ENCODE measurements around the gene SMPD3. TPM values are rescaled to one million over a fixed set of nuclear protein-coding genes. Genes with fewer than 3 reads are reported as not detected.
A peak's percentile ranks its signal among the peaks of the same experiment; 100 is the strongest.

The SMPD3 gene
- total RNA-seq, 1 donor from 2014 or later = under 0.01 TPM

DNA sequence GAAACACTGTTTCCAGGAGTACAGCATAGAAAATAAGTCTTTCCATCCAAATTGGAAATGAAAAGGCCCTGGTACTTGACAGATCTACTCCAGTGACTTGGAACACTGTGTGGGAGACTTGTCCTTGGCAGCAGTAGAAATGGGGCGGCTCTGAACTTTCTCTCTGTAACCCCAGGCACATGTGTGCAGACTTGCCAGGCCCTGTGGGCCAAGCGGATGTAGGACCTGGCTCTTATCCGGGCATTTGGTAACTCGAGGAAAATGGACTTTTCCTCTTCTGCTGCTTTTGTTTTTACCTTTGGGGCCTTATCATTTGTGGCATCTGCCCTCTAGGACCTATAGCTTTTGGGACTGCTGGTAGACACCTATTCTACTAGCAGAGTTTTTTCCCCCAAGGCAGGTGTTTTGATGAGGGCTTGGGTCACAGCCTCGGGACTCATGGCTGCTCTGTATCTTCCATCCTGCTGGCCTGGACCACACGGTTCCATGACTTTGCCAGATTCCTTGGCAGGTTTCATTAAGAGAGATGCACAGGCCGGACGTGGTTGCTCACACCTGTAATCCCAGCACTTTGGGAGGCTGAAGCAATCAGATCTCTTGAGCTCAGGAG is 43.5 kb downstream of the SMPD3 start:
- DNase-seq (ENCODE audit: low read depth in 2 of 2) = no peak

DNA sequence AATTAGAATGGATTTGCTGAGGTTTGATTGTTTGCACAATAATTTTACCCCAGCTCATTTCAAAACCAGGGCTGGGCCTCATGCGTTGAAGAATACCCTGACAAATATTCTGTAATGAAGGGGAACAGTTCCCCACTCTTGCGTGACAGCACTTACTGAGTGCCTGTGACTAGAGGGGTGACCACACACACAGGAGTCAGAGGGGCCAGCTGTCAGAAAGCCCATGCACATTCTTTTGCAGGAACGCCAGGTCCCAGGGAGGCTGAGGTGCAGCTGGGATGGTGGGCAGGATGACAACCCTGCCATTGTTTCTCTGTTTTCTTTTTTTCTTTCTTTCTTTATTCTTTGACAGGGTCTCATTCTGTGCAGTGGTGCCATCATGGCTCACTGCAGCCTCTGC is 44.6 kb downstream of the SMPD3 start:
- DNase-seq (ENCODE audit: low read depth in 2 of 2) = no peak

DNA sequence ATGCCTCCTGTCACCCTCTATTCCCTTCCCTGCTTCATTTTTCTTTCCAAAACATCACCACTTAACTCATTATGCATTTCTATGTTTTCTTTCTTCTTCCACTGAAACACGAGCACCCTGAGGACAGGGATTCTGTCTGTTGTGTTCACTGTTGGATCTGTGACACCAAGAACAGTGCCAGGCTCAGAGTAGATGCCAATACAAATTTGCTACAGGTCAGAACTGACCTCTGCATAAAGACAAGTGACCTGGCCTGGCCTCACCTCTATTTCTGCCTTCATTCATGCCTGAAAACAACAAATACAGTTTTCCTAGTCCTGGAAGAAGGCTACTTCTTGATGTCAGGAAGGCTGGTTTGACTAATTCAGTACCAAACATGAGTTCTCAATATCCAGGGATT is 45.1 kb downstream of the SMPD3 start:
- no peak for DNase-seq (ENCODE audit: low read depth in 2 of 2)

DNA sequence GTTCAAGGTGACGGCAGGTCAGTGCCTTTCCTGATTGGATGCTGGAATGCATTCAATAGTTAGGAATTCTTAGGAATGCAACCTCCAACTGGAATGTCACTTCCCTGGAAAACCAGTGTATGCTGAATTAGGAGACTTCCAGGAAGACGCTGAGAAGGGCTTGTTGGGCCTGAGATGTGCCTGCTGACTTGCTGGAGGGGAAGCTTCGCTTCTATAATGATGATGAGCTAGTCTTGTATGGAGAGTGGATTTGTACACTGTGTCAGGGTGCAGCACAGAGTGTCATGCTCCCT is 45.6 kb downstream of the SMPD3 start:
- no peak for DNase-seq (ENCODE audit: low read depth in 2 of 2)

DNA sequence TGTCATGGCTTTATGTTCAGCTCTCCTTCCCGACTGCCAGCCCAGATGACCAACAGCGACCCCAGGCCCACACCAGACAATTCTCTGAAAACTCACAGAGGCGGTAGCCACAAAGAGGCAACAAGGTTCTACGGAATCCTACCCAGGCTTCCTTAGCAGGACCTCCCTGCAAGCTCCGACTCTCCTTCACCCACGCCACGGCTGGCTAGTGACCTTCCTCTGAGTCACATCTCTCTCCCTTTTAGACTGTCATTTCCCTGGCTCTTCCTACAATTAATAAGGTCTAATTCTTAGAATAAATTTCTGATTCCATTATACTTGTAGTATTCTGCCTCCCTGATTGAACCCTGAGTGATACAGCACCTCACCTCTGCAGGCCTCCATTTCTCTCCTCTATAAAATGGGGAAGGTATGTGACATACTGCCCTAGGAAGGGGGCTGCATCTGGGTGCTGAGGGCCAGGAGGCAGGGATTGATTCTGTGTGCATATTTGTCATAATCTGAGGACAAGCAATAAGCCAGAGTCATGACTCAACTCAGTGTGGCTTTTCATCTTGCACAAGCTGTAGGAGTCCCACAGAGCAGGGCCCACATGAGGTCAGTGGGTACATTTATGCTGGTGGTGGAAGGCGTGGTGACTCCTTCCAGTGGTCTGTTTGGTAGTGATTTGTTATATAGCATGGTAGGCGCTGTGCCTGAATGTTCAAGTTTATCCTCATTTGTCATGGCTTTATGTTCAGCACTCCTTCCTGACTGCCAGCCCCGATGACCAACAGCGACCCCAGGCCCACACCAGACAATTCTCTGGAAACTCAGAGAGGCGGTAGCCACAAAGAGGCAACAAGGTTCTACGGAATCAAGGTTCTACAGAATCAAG is 46.2 kb downstream of the SMPD3 start:
- no peak for DNase-seq (ENCODE audit: low read depth in 2 of 2)

DNA sequence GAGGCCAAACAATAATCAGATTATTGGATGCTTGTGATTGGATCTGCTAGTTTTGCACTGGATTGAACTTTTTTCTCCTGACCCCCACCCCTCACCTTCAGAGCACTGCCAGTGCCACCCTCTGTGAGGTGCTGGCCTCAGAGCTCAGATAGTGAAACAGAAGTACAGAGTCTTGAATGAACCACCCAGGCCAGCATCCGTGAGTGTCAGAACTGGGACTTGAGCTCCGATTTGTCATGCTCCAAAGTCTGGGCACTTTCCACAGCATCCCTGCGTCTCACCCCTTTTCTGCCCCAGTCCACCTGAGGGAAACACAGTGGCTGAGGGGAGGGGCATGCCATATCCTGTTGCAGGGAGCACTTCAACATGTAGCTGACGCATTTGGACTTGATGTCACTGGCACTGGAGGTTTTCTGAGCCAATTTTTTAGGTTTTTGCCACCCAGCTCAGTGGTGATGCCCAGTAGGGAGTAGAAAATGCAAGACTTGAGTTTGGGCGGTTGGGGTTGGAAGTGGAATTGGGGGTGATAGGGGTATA is 47.3 kb downstream of the SMPD3 start:
- no peak for DNase-seq (ENCODE audit: low read depth in 2 of 2)

DNA sequence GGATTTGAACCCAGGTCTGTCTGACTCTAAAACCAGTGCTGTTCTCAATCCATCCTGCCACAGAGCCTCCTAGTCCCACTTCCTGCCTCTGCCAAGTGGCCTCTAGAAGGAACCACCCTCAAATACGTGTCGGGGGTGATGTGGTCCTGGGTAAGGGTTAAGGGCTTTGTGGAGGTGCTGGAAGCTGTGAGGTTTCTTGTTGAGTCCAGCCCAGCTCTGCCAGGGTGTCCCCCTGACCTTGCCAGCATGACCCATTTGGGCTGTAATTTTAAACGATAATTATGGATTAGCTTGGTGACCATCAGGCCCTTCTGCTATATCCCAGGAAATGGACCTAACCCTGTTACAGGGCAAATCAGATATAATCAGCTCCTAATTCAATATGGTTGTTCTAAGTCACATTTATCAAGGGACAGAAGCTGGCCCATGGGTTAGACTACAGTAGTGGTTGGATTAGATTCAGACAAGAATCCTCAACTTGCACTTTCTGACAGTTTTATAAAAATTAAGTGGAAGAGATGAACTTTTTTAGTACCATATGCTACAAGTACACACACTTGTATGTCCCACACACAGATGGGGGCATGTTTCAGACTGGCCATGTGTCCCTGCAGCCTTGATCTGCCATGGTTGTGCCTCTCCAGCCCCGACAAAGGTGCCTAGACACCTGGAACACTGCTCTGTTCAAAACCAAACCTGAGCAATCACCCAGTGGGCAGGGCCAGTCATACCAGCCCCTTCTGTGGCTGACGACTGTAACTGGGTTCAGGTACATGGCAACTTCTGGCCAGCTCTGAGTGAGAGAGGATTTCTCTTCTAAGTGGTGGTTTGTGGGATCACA is 48.0 kb downstream of the SMPD3 start:
- DNase-seq (ENCODE audit: low read depth in 2 of 2) = no peak

DNA sequence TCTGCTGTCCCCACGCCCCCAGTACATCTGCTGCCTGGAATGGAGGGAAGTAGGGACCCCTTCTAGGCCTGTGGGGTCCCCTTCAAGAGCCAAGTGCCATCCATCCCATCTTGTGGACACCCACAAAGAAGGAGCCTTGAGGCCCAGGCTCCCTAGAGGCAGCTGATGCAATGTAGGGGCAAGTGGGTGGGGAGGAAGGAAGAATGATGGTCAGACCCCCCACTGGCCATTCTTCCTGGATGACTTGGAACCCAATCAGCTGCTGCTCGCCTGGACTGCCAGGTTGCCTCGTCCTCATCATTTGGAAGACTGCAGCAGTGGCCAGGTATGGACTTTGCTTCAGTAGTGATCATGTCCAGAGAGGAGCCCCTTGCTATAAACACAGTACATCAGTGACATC is 48.9 kb downstream of the SMPD3 start:
- DNase-seq (ENCODE audit: low read depth in 2 of 2) = no peak

DNA sequence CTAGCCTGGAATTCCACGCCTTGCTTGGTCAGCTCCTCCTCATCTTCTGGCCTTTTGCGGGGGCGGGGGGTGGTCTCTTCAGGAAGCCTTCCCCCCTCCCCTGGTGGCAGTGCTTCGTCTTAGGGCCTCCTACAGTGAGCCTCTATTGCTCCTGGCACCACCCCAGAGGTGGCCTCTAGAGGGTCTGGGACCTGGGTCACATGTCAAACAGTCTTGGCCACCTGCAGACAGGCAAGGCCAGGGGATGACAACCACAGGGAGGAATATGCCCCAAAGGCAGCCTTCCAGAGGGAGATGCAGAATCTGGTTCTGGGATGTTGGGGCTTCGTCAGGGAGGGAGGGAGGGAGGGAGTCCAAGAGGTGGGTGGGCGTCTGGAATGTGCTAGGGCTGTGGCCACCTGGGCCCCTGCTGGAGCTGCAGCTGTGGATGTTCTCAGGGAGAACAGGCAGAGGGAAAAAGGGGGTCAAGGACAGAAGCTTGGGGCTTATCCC is 50.6 kb downstream of the SMPD3 start:
- DNase-seq (ENCODE audit: low read depth in 2 of 2) = no peak

DNA sequence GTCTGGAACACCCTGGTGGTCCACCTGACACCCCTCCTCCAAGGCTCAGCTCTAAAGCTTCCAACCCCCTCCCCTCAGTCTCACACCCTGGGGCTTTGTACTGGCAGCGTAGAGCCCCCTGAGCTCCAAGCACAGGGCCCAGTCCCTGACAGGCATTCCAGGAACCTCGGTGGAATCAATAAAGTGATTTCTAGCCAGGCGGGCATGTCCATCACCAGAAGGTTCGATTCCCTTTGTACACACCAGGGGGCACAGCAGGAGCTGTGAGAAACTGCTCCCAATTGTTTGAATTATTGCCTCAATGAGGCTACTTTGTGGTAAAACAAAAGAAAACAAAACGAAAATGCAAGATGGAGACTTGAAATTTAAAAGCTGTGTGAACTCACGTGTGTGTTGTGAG is 51.8 kb downstream of the SMPD3 start:
- DNase-seq (ENCODE audit: low read depth in 2 of 2) = peak; percentile 68 to 78

DNA sequence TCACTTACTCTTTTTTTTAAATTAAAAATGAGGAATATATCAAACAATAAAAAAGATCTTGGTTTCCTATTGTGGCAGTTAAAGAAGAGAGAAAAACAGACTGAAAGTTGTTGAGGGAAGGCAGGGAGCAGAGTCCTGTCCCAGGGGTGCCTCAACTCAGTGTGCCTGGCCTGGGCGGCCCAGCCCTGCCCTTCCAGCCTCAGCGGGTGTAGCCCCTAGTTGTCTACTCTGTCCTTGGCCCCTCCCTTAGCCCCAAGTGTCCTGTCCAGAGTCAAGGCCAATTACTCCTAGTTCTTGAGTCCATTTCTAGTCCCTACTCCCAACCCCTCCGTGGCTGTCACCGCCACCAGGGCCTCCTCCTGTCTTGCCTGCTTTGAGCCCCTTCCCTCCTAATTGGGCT is 52.5 kb downstream of the SMPD3 start:
- DNase-seq (ENCODE audit: low read depth in 2 of 2) = no peak

DNA sequence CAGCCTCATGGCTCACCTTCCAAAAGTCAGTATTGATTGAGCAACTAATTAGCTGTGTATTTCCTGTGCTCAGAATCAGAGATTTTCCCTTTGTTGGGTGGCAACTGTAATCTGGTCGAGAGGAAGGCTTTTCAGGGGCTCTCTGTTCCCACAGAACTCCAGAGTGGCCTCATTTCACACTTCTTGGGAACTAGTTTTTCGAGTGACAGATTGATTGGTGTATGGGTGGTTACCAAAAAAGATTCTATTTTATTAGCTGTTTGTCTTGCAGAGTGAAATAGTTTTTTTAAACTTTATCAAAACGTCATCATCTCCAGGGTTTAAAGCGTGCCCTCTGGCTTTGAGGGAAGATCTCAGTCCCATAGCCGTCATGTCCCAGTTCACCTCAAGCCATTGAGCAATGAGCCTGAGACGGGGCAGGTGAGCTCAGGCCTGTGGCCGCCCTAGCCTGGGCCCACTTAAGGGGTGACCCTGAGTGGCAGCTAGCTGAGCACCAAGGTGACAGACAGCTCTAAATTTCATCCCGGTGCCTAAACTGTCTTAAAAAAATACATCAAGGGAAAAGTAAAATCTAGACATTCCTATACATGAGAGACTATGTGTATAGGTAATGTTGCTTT is 53.0 kb downstream of the SMPD3 start:
- no peak for DNase-seq (ENCODE audit: low read depth in 2 of 2)

DNA sequence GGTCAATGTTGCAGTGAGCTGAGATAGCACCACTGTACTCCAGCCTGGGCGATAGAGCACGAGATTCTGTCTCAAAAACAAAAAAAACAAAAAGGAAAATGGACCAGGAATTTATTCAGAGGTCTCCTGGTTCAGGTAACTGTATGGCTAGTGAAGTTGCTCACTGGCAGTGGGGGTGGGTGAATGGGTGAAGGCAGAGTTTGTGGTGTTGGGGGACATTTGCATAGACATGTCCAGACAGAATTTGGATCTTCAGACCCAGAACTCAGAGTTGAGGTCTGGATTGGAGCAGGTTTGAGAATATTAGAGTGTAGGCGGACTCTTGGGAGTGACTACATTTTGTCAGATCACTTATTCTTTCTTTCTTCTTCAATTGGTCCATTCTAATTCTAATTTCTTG is 55.0 kb downstream of the SMPD3 start:
- no peak for DNase-seq (ENCODE audit: low read depth in 2 of 2)

DNA sequence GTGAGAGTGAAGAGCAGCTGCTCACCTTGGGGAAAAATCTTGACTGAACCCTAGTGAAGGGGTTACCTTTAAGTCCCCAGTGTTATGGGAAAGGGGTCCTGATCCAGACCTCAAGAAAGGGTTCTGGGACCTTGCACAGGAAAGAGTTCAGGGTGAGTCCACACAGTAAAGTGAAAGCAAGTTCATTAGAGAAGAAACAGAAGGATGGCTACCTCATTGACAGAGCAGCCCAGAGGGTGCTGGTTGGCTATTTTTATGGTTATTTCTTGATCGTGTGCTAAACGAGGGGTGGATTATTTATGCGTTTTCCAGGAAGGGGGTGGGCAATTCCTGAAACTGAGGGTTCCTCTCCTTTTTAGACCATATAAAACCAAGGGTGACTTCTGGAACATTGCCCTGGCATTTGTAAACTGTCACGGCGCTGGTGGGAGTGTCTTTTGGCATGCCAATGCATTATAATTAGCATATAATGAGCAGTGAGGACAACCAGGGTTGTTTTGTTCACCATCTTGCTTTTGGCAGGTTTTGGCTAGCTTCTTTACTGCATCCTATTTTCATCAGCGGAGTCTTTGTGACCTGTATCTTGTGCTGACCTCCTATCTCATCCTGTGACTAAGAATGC is 58.4 kb downstream of the SMPD3 start:
- no peak for DNase-seq (ENCODE audit: low read depth in 2 of 2)

DNA sequence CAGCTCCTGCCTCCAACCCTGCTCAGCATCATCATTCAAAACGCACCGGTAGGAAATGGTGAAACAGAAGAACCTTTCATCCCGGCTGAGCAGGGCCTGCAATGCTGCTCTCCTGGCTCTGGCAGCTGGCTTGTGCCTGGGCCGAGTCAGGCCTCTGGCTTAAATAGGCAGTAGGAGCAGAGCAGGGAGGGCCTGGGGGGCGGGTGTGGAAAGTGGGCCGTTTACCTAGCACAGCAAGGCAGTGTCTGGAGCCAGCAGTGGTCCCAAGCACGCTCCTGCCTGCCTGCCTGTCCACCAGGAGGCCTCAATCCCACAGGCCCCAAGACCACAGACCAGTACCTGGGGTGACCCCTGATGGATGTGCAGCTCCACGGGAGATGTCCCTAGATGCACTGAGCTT is 59.3 kb downstream of the SMPD3 start:
- no peak for DNase-seq (ENCODE audit: low read depth in 2 of 2)

DNA sequence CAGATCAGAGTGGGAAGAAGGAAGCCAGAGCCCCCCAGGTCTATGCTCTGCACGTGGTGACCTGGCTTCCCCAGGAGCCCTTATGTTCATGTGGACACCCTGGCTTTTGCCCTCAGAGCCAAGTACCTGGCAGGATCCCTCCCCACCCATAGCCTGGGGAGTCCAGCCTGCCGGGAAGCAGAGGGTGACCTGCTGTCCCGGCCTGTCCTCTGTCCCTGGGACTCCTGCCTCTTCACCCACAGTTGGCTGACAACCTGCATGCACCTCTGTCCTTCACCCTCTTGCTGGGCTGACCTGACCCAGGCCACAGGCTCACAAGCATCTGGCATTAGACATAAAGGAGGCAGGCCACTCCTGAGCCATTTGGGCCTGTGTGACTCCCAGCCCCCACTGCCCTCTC is 60.2 kb downstream of the SMPD3 start:
- no peak for DNase-seq (ENCODE audit: low read depth in 2 of 2)

DNA sequence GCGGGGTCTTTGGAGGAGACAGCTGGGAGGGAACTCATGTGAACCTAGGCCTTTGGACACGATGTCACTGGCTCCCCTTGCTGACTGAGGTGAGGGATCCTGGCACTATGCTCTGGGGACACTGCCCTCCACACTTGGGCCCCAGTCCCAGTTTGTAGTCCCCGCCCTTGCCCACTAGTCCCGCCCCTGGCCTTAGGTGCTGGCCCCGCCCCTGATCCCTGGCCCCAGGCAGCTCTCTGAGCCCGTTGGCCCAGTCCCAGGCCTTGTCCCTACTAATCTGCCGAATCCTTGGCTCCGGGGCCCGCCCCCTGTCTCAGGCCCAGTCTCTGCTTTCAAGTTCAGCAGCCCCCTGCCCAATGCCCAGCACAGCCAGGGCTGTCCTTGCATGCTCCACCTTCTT is 61.0 kb downstream of the SMPD3 start:
- no peak for DNase-seq (ENCODE audit: low read depth in 2 of 2)

DNA sequence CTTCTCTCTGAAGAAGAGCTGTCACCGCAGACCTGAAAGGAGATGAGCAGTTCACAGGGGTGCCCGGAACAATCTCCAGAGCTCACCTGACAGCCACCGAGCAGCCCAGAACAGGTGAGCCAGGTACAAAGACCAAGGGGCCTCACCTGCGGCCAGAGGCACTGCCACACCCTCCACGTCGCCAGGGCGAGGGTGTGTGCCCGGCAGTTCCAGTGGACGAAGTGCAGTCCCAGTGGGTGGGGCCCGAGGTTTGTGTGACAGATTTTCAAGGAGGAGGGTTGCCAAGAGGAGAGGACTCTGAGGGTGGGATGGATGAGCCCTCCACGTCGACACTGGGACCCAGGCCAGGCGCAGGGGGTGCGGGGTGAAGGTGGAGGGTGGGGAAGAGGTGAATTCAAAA is 61.7 kb downstream of the SMPD3 start:
- DNase-seq (ENCODE audit: low read depth in 2 of 2) = no peak

DNA sequence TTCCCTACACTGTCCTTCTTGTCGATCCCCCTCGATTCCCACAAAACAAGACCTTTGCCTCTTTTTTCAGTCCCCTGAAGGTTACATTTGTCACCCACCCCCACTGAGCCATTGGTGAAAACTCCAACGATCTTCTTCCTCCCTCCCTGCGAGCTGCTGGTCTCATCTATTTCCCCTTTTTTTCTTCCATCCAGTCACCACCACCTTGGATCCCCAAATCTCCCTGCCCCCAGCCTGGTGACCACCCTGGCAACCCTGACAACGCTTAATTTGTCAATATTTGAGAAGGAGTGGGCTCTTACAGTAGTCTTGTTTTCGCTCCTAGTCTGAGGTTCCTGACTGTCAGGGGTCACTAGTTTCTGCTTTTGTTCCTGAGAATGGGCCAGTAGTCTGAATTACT is 62.9 kb downstream of the SMPD3 start:
- DNase-seq (ENCODE audit: low read depth in 2 of 2) = no peak

DNA sequence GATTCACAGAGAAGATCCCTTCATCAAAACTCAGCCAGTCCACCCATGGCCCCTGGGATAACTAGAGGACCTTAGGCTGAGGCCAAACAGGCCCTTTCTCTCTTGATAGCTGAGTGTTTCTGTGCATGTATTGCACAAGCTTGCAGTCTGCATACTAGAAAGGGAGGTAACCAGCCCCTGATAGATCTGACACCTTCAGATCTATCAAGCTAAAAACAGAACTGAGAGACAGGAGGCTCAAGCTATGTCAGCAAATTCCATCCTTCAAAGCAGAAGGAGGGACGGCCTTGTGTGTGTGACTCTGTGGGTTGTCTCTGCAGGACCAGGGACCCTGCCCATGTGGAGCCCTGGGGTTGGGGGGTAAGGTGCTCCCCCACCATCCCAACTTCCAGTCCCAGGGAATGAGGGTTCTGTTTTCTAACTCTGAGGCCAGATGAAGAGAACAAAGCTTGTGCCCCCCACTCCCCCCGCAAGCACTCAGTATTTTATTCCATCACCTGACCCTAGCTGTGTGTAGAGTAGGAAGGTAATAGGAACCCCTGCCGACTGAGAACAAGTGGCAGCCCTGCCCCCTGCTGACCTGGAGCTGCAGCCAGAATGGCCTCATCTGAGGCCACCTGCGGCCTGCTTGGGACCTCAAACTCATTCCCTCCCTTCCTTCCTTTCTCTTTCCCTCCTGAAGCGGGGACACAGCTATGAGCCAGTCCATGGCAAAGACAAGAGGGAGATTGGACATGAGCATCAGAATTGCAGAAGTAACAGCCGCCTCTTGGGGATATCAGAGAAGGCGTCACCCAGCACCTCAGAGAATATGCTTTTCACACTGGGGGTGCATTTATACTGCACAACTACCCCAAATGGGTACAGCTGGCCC is 63.8 kb downstream of the SMPD3 start:
- peak in 1 of 2 donors; percentile 52 for DNase-seq (ENCODE audit: low read depth in 2 of 2)

All from lung microvascular endothelial cell (primary cell).